Esophagus squamous epithelium (tissue), 5 donors: ENCODE measurements around the gene SS18. TPM values are rescaled to one million over a fixed set of nuclear protein-coding genes. Genes with fewer than 3 reads are reported as not detected.

ENCODE experiments used
- DNase-seq: peaks from one replicate; lab custom pipeline; 2025; lab: John Stamatoyannopoulos, UW
- H3K27ac ChIP-seq, 4 donors: fragments of 200-600 bp; sonication (generic); one replicate each; pipeline ENCODE4 v1.5.1; 2016 to 2019; ENCODE audit warnings: mild to moderate bottlenecking in 1 of 4
- H3K27me3 ChIP-seq, 4 donors: fragments of 200-600 bp; sonication (generic); 1 replicate in 3 of 4; 2 replicates in 1 of 4; pipeline versions ENCODE4 v1.5.1 to v1.6.0; 2017 to 2021; ENCODE audit warnings: antibody characterized with exemption in 1 of 4
- H3K36me3 ChIP-seq, 3 donors: fragments of 200-600 bp; sonication (generic); one replicate each; pipeline ENCODE4 v1.5.1; 2016 to 2019
- H3K4me1 ChIP-seq, 3 donors: fragments of 200-600 bp; sonication (generic); one replicate each; pipeline ENCODE4 v1.5.1; 2017 to 2019
- H3K4me3 ChIP-seq, 4 donors: fragments of 200-600 bp; sonication (generic); 1 replicate in 3 of 4; 2 replicates in 1 of 4; pipeline ENCODE4 v1.5.1; 2016 to 2019; ENCODE audit warnings: mild to moderate bottlenecking in 2 of 4, moderate library complexity in 1 of 4
- H3K9me3 ChIP-seq, 3 donors: fragments of 200-600 bp; sonication (generic); one replicate each; pipeline ENCODE4 v1.5.1; 2016 to 2019
- POLR2A ChIP-seq, 4 donors: fragments of 450-650 bp; IDR thresholded peaks; one replicate each; pipeline ENCODE4 v1.6.1; 2017; ENCODE audit warnings: antibody characterized with exemption in 4 of 4, mild to moderate bottlenecking in 4 of 4, moderate library complexity in 3 of 4
- WGBS, 2 donors: methylation state at CpG; one replicate each; pipeline ENCODE4 v1.1.5; 2018; 5-methylcytosine and 5-hydroxymethylcytosine counted together
- intact Hi-C: fragments of 100-400 bp; cut with DNase I; formaldehyde crosslinking; loops from one replicate; pipeline ENCODE4 v1.15.0; 2022
- total RNA-seq, 4 donors: library from RNA; depleted of rRNA; stranded (reverse); fragments of >200 nt; gene quantifications; one replicate each; pipeline ENCODE4 v1.1.0, GENCODE V29; 2016
- TF ChIP-seq, protein P1 (sequence below), 6 experiments: fragments of 450-650 bp in 4 of 6; fragments of 200-600 bp in 2 of 6; sonication (generic) in 2 of 6; IDR thresholded peaks; one replicate each; pipeline ENCODE4 v1.5.1; 2016 to 2019; ENCODE audit warnings: antibody characterized with exemption in 6 of 6, mild to moderate bottlenecking in 4 of 6, moderate library complexity in 4 of 6
- donor health status: DM: yes; HTN: yes; CAD: no.

SS18 gene
- total RNA-seq, 4 donors from 2014 or later = 72.7 to 107 (median 82.4) TPM

DNA sequence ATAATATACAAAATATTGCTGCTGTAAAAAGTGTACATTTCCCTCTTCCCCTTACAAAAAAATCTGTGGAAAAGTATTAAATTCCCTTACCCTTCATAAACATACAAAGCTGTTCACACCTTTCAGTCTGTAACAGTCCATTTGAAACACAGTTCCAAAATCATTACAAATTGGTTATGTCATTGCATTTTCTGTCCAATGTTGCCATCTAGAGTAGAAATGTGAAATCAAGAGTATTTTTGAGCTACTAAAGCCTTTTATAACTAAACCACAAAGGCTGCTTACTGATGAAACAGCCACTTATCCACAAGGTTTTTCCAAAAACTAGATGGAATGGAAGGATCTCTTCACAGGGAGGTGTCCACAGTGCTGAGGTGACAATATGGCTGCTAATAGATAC is 72.5 kb downstream of the SS18 start:
- Histone ChIP-seq H3K9me3 (no peaks in the 10 kb centered on the region), H3K36me3 (peaks cover 0 to 98% (median 9%) of the 10 kb centered on the region in 3 donors), H3K4me1 (no peaks in the 10 kb centered on the region), H3K4me3 (no peak overlapping the region), H3K27me3 (no peaks in the 10 kb centered on the region), H3K27ac (no peak overlapping the region)
- TF ChIP-seq POLR2A (IDR thresholded peaks at IDR 0.05) = no peak
- TF ChIP-seq, protein P1, sequence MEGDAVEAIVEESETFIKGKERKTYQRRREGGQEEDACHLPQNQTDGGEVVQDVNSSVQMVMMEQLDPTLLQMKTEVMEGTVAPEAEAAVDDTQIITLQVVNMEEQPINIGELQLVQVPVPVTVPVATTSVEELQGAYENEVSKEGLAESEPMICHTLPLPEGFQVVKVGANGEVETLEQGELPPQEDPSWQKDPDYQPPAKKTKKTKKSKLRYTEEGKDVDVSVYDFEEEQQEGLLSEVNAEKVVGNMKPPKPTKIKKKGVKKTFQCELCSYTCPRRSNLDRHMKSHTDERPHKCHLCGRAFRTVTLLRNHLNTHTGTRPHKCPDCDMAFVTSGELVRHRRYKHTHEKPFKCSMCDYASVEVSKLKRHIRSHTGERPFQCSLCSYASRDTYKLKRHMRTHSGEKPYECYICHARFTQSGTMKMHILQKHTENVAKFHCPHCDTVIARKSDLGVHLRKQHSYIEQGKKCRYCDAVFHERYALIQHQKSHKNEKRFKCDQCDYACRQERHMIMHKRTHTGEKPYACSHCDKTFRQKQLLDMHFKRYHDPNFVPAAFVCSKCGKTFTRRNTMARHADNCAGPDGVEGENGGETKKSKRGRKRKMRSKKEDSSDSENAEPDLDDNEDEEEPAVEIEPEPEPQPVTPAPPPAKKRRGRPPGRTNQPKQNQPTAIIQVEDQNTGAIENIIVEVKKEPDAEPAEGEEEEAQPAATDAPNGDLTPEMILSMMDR (IDR thresholded peaks at IDR 0.05) = no peak
- DNase-seq = no peak
- intact Hi-C loops = no loop called here

DNA sequence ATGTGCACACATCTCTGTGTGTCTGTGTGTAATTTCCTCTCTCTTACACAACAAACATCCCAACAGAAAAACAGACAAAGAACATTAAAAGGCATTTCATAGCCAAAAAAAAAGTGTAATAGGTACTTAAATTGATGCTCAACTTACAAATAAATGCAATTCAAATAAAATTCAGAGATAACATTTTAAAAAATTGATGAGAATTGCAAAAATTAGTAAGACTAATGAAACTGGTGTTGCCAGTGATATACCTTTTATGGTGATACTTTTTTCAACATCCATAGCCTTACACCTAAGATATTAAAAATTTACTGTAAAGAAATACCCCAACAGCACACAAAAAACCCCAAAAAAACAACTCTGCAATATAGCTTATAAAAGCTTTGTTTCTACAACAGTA is 76.0 kb downstream of the SS18 start:
- H3K4me1 ChIP-seq = no peaks in the 10 kb centered on the region
- no peak for DNase-seq
- peaks cover 0 to 90% (median 4%) of the 10 kb centered on the region in 3 donors for H3K36me3 ChIP-seq
- H3K9me3 ChIP-seq = no peaks in the 10 kb centered on the region
- intact Hi-C loops = no loop called here
- H3K27me3 ChIP-seq = no peaks in the 10 kb centered on the region
- no peak overlapping the region for H3K4me3 ChIP-seq
- no peak for TF ChIP-seq POLR2A (IDR thresholded peaks at IDR 0.05)
- TF ChIP-seq, protein P1 (IDR thresholded peaks at IDR 0.05) = no peak
- H3K27ac ChIP-seq = no peak overlapping the region

DNA sequence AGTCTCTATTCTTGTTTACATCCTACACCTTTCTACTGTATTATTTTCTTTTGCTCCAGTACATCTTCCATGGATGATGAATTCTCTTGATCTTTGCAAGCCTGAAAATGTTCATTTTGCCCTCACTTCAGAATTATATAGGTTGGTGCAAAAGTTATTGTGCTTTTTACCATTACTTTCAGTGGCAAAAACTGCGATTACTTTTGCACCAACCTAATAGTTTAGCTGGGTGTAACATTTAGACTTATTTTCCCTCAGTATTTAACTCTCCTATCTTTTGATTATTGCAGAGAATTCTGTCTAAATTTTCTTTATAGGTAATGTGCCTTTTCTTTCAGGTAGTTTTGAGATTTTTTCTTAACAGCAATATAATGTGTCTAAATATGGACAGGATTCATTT is 81.8 kb downstream of the SS18 start:
- no peak for DNase-seq
- Histone ChIP-seq H3K9me3 (no peaks in the 10 kb centered on the region), H3K36me3 (peaks cover 0 to 33% (median 0%) of the 10 kb centered on the region in 3 donors), H3K4me1 (no peaks in the 10 kb centered on the region), H3K27me3 (no peaks in the 10 kb centered on the region), H3K27ac (no peak overlapping the region), H3K4me3 (no peak overlapping the region)
- intact Hi-C loops = no loop called here
- 88 to 92% methylated on average over 1 of the region's 1 CpG for WGBS, 2 donors
- TF ChIP-seq POLR2A (IDR thresholded peaks at IDR 0.05) = no peak
- TF ChIP-seq, protein P1 (IDR thresholded peaks at IDR 0.05) = no peak

DNA sequence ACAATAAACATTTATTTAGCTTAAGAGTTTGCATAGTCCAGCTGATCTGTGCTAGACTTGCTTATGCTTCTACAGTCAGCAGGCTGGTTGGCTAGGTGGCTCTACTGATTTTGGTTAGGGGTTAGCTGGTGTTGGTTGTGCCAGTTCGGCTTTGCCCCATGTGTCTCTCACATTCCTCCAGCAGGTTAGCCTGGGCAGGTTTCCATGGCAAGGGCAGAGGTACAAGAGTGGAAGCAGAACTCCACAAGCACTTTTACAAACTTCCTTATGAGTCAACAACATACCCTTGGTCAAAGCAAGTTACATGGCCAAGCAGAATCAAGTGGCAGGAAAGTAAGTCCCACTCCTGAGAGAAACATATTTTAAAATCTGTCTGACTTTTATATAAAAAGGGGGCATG is 82.3 kb downstream of the SS18 start:
- no peaks in the 10 kb centered on the region for H3K4me1 ChIP-seq
- intact Hi-C loops = no loop called here
- DNase-seq = no peak
- H3K27ac ChIP-seq = no peak overlapping the region
- H3K9me3 ChIP-seq = no peaks in the 10 kb centered on the region
- no peak overlapping the region for H3K4me3 ChIP-seq
- WGBS, 2 donors = 100% methylated on average over 1 of the region's 1 CpG; no CpG with 5 or more reads in 1 of the 2 donors
- no peaks in the 10 kb centered on the region for H3K27me3 ChIP-seq
- H3K36me3 ChIP-seq = peaks cover 0 to 28% (median 0%) of the 10 kb centered on the region in 3 donors
- TF ChIP-seq, protein P1 (IDR thresholded peaks at IDR 0.05) = no peak
- no peak for TF ChIP-seq POLR2A (IDR thresholded peaks at IDR 0.05)

DNA sequence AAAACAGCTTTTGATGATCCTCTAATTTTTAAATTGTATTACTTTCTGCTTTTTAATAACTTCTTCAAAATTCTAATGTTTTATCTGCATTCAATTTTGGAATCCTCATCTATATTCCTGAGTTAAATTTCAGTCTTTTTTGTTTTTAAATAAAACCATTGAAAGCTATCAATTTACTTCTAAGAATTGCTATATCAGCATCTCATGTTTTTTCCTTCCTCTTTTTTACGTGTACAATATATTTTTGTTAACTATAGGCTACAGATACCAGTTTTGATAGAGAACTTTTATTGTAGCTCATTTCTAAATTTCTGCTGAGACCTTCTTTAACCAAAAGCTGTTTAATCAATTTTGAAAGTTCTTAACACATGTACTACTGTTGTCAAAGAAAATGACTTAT is 84.5 kb downstream of the SS18 start:
- 44 to 62% methylated on average over 1 of the region's 1 CpG for WGBS, 2 donors
- no peak overlapping the region for H3K4me3 ChIP-seq
- no peaks in the 10 kb centered on the region for H3K4me1 ChIP-seq
- DNase-seq = no peak
- no peaks in the 10 kb centered on the region for H3K9me3 ChIP-seq
- H3K36me3 ChIP-seq = peaks cover 0 to 12% (median 0%) of the 10 kb centered on the region in 3 donors
- intact Hi-C loops = no loop called here
- no peak for TF ChIP-seq POLR2A (IDR thresholded peaks at IDR 0.05)
- TF ChIP-seq, protein P1 (IDR thresholded peaks at IDR 0.05) = no peak
- H3K27me3 ChIP-seq = no peaks in the 10 kb centered on the region
- H3K27ac ChIP-seq = no peak overlapping the region
